ENCODE data around the gene ZNF18.

The ZNF18 gene

DNA sequence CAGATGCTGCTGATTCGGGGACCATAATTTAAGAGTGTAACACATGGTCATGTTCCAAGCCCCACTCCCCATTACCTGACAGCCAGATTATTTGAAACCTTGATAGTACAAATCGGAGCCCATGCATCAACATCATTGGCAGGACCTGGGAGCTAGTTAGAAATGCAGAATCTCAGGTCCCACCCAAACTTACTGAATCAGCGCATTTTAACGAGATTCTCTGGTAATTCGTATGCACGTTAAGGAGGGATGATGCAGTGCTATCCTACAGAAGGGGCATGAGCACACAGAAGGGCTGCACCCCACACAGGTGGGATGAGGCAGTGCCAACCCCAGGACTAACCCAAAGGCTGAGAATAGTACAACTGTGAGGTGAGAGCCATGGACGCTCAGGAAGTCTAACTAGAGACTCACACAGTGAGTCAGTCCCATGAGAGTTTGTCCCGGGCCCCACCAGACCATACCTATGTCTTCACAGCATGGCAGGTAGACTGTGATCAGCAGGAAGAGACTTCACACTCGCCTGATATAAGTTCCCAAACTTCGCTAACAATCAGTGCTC, 64.9 kb downstream of the ZNF18 start:
- H3K27ac ChIP-seq: no peak overlapping the region
- H3K4me3 ChIP-seq: no peak overlapping the region

DNA sequence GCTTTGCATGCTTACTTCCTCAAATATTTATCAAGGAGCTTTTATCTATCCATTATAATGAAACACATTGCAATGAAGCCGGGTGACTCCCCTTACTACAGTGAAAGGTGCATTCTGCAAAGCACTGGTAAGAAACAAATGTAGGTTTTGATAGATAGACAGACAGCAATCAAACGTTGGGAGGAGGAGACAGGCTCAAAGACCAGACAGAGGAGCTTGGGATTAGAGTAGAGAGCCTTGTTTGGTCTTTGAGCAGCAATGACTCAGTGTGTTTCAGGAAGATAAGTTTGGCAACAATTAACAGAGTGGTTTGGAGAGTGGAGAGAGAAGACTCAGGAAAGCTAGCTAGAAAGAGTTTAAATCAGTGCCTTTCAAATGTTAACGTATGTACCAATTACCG, 68.8 kb downstream of the ZNF18 start:
- Histone ChIP-seq H3K4me3 (no peak overlapping the region), H3K27ac (no peak overlapping the region)

All from skin epidermis (tissue), 12 donors.